T-helper 9 cell (primary cell): Measurements from ENCODE around the gene FBXL4.

Source experiments
- DNase-seq: peaks from one replicate; pipeline ENCODE4 v3.0.0-alpha.2; 2020

FBXL4 gene

GRCh38 chr6:98877250-98877649 lies 70.5 kb downstream of the FBXL4 start:
- DNase-seq = no peak

GRCh38 chr6:98875375-98875774 lies 72.4 kb downstream of the FBXL4 start:
- no peak for DNase-seq

- DNase-seq = no peak
Measured at GRCh38 chr6:98871821-98872220, 75.9 kb downstream of the FBXL4 start.

- DNase-seq = no peak
Measured at GRCh38 chr6:98871057-98871456, 76.7 kb downstream of the FBXL4 start.

- no peak for DNase-seq
Measured at GRCh38 chr6:98864497-98864896, 83.2 kb downstream of the FBXL4 start.

GRCh38 chr6:98848539-98849242 lies 99.1 kb downstream of the FBXL4 start:
- no peak for DNase-seq

- DNase-seq = no peak
Measured at GRCh38 chr6:98847779-98848538, 99.8 kb downstream of the FBXL4 start.

GRCh38 chr6:98847416-98847778 lies 100.3 kb downstream of the FBXL4 start:
- no peak for DNase-seq

GRCh38 chr6:98846021-98846380 lies 101.7 kb downstream of the FBXL4 start:
- no peak for DNase-seq

- DNase-seq = peak; percentile 53
Measured at GRCh38 chr6:98845211-98846020, 102.3 kb downstream of the FBXL4 start.

- DNase-seq = no peak
Measured at GRCh38 chr6:98844244-98845210, 103.2 kb downstream of the FBXL4 start.

GRCh38 chr6:98843271-98844243 lies 104.2 kb downstream of the FBXL4 start:
- DNase-seq = no peak

- no peak for DNase-seq
Measured at GRCh38 chr6:98842342-98843180, 105.2 kb downstream of the FBXL4 start.

GRCh38 chr6:98841621-98842341 lies 106.0 kb downstream of the FBXL4 start:
- no peak for DNase-seq

- no peak for DNase-seq
Measured at GRCh38 chr6:98840996-98841513, 106.7 kb downstream of the FBXL4 start.

- no peak for DNase-seq
Measured at GRCh38 chr6:98840385-98840784, 107.4 kb downstream of the FBXL4 start.

GRCh38 chr6:98839781-98840361 lies 107.9 kb downstream of the FBXL4 start:
- DNase-seq = no peak

GRCh38 chr6:98838975-98839374 lies 108.8 kb downstream of the FBXL4 start:
- DNase-seq = no peak

GRCh38 chr6:98838032-98838431 lies 109.7 kb downstream of the FBXL4 start:
- DNase-seq = no peak
